NCI-H1694 (cell line): Measurements from ENCODE around the gene LRCH4.
"Not testable (repeated sequence)": the region's sequence is repeated elsewhere in the genome, so short reads cannot be mapped to it uniquely, and the experiment has no call there.

Experiments
- DNase-seq: peaks from one replicate; lab custom pipeline; 2025; lab: John Stamatoyannopoulos, UW

The LRCH4 gene

DNA sequence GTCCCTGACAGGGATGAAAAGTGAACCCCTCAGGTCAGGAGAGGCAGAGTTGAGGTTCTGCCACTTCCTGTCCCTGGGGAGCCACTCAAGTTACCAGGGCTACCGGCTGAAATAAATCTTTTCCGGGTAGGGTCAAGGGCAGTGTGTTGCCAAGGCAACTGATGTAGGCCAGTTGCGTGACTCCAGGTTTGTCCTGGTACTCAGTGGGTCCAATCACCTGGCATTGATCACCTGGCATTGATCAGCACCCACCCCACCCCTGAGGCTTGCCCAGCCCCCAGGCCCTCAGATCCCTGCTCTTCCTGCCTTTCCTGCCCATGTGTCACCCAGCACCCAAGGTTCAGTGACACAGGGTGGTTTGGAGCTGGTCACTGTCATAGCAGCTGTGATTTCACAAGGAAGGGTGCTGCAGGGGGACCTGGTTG lies 18.2 kb downstream of the LRCH4 start:
- DNase-seq, result no peak

DNA sequence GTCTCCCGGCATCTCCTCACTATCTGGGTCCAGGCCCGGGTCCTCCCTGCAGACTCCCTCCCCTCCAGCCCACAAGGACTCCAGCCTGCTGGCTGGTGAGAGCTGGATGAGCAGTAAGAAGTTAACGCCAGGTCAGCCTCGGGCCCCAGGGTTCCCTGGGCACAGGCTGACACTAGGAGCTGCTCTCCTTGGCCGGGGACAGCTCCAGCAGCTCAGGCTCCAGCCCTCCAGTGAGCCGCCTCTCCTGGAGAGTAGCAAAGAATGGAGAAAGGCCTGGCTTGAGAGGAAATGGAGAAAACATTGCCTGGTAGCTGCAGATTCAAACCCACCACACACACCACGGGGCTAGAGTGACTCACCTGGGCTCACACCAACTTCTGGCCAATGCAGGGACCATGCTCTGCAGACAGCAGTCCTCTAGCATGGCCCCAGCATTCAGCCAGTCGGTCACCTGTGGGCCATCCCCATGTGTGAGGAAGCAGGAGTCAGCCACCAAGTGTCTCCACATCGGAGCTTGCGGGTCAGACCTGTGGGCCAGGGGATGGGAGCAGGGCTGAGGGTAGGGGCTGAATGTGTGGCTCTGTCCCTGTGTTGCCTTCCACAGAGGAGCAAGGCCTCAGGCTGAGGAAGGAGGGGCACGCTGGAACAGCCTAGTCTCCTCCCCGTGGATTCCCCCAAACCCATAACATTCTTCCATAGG lies 18.7 kb downstream of the LRCH4 start:
- DNase-seq, result no peak

DNA sequence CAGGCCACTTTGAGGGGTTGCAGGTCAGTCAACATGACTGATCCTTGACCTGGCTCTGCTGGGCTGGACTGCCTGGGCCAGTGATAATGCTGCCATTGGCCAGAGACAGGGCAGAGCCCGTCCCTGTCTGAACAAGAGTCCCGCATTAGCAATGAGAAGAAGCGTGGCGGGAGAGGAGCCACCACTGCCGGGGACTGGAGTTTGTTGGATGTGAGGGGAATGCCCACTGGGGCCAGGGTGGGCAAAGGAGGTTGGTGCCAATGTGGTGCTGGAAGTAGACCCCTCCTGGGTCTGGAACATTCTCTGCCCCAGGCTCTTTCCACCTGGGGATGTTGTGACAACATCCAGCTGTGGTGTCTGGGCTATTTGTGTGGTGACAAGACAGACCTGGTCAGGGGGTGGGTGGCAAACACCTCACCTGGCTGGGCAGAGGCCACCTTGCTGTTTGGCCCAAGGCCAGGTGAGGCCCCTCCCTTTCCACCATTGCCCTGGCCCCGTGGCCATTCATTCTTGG lies 19.9 kb downstream of the LRCH4 start:
- DNase-seq, result no peak

GRCh38 chr7:100565133-100565571 lies 20.8 kb downstream of the LRCH4 start:
- DNase-seq, result no peak

GRCh38 chr7:100564405-100564804 lies 21.5 kb downstream of the LRCH4 start:
- DNase-seq, result not testable (repeated sequence)

DNA sequence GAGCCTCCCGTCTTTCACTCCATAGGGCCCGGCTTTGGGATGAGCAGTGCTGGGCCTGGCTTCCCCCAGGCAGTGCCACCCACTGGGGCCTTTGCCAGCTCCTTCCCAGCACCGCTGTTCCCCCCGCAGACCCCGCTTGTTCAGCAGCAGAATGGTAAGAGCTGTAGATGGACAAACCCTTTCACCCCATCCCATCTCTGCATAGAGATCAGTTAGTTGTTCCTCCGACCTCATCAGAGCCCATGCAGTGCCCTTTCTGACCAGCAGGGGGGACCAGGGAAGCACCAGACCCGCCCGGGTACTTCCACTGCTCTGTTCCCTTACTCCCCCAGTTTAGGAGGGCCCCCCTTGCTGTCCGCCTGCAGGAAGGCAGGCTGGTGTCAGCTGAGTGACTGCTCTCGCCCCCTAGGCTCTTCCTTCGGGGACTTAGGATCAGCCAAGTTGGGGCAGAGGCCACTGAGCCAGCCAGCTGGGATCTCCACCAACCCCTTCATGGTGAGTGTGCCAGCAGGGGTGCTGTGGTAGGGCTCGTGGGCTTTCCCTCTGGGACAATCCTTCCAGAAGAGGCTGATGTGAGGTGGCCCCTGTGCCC lies 22.0 kb downstream of the LRCH4 start:
- peak; percentile 60 for DNase-seq

DNA sequence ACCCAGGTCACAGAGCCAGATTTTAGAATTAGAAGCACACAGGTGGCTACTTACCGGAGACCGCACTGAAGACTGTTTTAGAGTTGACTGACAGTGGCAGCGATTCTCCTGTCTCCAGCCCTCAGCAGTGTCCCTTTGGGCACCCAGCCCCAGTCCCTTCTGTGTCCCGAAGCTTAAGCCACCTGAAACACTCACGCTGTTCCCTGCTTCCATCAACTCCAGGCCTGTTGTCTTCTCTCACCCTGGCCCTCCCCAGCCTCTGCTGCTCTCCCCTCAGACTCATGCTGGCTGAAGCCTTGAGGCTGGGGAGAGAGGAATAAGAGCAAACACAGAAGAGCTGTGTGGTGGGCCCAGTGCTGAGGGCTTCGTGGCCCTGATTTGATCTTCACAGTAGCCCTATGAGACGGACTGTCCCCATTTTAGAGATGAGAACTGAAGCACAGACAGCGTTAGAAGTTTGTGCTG lies 22.8 kb downstream of the LRCH4 start:
- no peak for DNase-seq

DNA sequence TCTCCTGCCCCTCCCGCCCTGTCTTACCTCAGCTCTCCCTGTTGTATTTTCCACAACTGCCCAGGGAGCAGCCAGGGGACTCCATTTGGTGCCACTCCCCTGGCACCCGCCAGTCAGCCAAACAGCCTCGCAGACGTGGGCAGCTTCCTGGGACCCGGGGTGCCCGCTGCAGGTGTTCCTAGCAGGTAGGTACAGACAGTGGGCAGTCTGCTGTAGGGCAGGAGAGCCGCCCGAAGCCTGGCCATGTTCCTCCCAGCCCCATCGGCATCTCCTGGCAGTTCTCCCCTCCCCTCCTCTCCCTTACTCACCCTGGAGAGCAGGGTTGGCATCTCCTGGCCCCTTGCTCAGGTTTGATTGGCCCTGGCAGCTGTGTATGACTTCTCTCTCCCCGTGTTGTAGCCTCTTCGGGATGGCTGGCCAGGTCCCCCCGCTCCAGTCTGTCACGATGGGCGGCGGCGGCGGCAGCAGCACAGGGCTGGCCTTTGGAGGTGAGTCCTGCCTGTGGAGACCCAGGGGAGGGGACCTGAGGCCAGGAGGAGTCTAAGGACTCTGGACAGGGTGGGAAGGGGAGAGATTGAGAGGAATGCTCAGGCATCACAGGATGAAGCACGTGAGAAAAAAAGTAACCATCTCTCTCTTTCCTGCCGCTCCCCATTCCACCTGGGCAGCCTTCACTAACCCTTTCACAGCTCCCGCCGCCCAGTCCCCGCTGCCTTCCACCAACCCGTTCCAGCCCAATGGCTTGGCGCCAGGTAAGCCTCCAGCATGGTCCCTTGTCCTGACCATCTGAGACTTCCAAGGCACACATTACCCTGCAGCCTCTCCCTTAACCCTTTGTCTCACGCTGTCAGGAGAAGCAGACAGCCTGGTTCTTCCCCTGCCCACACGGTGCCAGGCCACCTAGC lies 23.5 kb downstream of the LRCH4 start:
- no peak for DNase-seq

DNA sequence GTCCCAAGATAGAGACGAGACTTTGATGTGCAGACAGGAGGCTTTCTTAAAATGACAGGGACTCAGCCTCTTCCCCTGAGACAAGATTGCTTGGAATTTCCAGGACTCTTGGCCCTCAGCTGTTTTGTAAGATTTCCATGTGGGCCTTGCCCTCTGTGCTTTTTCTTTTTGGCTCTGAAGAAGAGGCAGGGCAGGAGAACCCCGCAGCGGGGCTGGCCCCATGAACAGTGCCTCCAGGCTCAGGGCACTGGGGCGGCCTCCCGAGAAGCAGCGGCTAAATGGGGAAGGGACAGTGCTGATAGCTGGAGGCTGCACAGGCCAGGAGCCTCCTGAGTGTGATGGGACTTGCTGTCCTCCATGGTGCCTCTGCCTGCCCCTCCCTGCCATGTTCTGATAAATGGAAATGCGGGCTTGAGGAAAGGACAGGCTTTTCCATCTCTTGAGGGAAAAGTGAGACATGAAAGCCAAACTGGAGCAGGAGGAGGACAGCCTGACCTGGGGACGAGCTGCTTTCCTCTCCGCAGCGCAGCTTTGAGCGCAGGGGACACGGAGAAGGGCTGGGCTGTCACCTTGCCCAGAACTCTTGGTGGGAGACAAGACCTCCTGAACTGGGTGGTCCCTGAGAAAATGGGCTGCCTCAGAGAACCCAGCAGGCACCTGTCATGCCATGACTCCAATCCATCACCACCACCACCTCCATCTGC lies 24.3 kb downstream of the LRCH4 start:
- no peak for DNase-seq

DNA sequence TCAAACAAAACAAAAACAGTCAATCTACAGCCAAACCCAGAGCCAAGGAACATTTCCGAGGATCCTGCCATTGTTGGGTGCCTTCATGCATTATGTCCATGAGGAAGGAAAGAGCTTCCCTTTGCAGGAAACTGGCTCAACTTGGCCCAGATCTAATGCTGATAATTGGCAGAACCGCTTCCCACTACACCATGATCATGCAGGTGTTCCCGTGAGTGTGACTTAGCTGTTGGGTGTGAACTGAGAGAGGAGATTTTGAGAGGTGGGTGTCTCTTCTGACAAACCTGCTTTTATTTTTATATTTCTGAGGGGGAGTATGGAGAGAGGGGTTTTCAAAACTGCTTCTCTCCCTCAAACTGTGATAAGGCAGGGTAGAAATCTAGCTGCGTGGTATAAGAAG lies 26.8 kb downstream of the LRCH4 start:
- no peak for DNase-seq

GRCh38 chr7:100556541-100556940 lies 29.4 kb downstream of the LRCH4 start:
- no peak for DNase-seq

- DNase-seq, result no peak
Measured at GRCh38 chr7:100555701-100556100, 30.2 kb downstream of the LRCH4 start.

DNA sequence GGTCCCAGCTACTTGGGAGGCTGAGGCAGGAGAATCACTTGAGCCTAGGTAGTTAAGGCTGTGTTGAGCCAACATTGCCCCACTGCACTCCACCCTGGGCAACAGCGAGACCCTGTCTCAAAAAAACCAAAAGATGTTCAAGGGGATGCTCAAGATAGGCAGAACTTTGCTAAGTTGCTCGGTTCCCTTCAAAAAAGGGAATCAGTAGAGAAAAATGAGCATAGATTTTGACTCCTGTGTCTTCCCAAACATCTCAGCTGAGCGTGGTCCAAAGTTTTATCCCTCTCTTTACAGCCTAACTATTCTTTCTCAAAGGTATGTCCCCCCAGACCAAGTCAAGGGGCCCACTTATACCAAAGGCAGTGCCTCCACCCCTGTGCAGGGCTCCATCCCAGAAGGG lies 32.9 kb downstream of the LRCH4 start:
- DNase-seq, result no peak

- DNase-seq, result no peak
Measured at GRCh38 chr7:100552532-100552931, 33.4 kb downstream of the LRCH4 start.

- DNase-seq, result not testable (repeated sequence)
Measured at GRCh38 chr7:100548446-100548845, 37.5 kb downstream of the LRCH4 start.

- no peak for DNase-seq
Measured at GRCh38 chr7:100547872-100548271, 38.1 kb downstream of the LRCH4 start.

- DNase-seq, result no peak
Measured at GRCh38 chr7:100546926-100547800, 38.8 kb downstream of the LRCH4 start.

DNA sequence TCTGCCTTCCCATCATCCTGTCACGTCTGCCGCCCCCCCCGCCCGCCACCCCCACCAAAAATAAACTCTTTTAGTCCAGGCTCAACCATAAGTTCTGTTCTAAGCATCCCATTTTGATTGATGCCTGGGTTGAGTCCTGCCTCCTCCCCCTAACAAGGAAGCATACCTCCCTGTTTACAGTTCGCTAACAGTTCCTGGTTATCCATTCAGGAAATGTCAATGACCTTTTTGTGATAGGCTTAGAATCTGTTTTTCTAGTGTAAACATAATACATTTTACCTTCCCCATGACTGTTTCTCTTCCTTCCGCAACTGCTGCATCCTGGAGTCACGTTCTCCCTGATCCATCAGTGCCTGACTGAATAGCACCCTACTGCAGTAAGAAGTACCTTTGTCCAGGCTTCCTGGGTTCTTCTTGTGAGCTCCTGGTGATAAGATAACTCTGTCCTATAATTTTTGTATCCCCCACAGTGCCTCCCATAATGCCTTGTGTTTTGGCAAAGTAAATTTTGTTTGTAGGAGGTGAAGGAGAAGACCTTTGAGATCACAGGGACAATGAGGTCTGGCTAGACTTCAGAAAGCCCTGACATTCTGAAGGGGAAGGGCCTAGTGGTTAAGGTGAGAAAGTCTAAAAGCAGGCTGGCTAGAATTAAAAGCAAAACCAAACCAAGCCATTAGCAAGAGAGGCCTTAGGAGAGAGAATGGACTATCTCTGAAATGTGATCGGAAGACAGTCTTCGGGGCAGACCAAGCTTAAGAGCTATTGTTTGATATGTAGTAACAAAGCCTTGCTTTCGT lies 39.6 kb downstream of the LRCH4 start:
- no peak for DNase-seq

- no peak for DNase-seq
Measured at GRCh38 chr7:100545360-100546128, 40.4 kb downstream of the LRCH4 start.
